Choroid plexus epithelial cell (primary cell): ENCODE measurements around the gene PHOX2B.

Experiments used
- DNase-seq: peaks from one replicate; pipeline ENCODE4 v3.0.0-alpha.2; 2010; ENCODE audit warnings: low read depth
- H3K4me3 ChIP-seq: 2 replicates; pipeline ENCODE4 v1.5.1; 2011; ENCODE audit warnings: low read depth, mild to moderate bottlenecking, control low read depth, low read length, moderate library complexity
- CTCF ChIP-seq: conservative IDR thresholded peaks from 2 replicates; pipeline ENCODE4 v1.5.1; 2011; ENCODE audit warnings: low read depth, mild to moderate bottlenecking, control low read depth, inconsistent platforms, low read length, moderate library complexity

PHOX2B gene

GRCh38 chr4:41725254-41725653 lies 23.3 kb downstream of the PHOX2B start:
- TF ChIP-seq CTCF, result peak; percentile 33
- no peak overlapping the region for H3K4me3 ChIP-seq
- DNase-seq, result no peak

- H3K4me3 ChIP-seq, result no peak overlapping the region
- DNase-seq, result no peak
- no peak for TF ChIP-seq CTCF
Observed at GRCh38 chr4:41723286-41723685, 25.2 kb downstream of the PHOX2B start.

- TF ChIP-seq CTCF, result no peak
- peak; percentile 31 for DNase-seq
- no peak overlapping the region for H3K4me3 ChIP-seq
Observed at GRCh38 chr4:41722181-41722580, 26.3 kb downstream of the PHOX2B start.

GRCh38 chr4:41719417-41719816 lies 29.1 kb downstream of the PHOX2B start:
- no peak for TF ChIP-seq CTCF
- peak; percentile 14 for DNase-seq
- H3K4me3 ChIP-seq, result no peak overlapping the region

GRCh38 chr4:41718907-41719306 lies 29.6 kb downstream of the PHOX2B start:
- no peak overlapping the region for H3K4me3 ChIP-seq
- peak; percentile 33 for DNase-seq
- no peak for TF ChIP-seq CTCF

GRCh38 chr4:41715155-41715554 lies 33.4 kb downstream of the PHOX2B start:
- no peak for DNase-seq
- no peak overlapping the region for H3K4me3 ChIP-seq
- TF ChIP-seq CTCF, result no peak

GRCh38 chr4:41714364-41715000 lies 34.0 kb downstream of the PHOX2B start:
- H3K4me3 ChIP-seq, result no peak overlapping the region
- DNase-seq, result no peak
- TF ChIP-seq CTCF, result no peak
